Subcutaneous adipose tissue (tissue), 4 donors: ENCODE results near the gene GSS. TPM values are rescaled to one million over a fixed set of nuclear protein-coding genes. Genes with fewer than 3 reads are reported as not detected.

Experiments
- CTCF ChIP-seq: fragments of 450-650 bp; IDR thresholded peaks from one replicate; pipeline ENCODE4 v1.5.1; 2016; ENCODE audit warnings: low read depth, mild to moderate bottlenecking, control low read depth, antibody characterized with exemption, moderate library complexity
- total RNA-seq, 4 donors: library from RNA; depleted of rRNA; stranded (reverse); fragments of >200 nt; gene quantifications; one replicate each; pipeline ENCODE4 v1.1.0, GENCODE V29; 2016

GSS gene
- total RNA-seq, 4 donors from 2014 or later, result 25.4 to 42.4 (median 30.0) TPM

GRCh38 chr20:34892671-34893070 is 62.9 kb downstream of the GSS start:
- no peak for TF ChIP-seq CTCF

GRCh38 chr20:34891166-34892062 is 64.2 kb downstream of the GSS start:
- TF ChIP-seq CTCF, result no peak

DNA sequence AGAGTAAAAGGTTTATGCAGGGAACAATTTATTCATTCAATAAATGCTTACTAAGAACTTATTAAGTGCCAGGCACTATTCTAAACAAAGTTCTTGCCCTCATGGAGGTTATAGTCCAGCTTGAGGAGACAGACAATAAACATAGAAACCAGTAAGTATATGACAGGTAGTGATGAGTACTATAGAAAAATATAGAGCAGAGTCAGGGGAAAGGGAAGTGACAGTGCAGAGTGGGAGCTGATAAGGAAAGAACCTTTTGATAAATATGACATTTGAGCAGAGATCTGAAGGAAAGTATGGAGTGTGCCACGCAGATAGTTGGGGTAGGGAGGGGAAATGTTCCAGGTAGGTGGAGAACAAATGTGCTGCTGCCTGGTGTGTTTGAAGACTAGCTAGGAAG is 67.1 kb downstream of the GSS start:
- no peak for TF ChIP-seq CTCF

GRCh38 chr20:34887023-34887422 is 68.6 kb downstream of the GSS start:
- TF ChIP-seq CTCF, result no peak

GRCh38 chr20:34886122-34886521 is 69.5 kb downstream of the GSS start:
- TF ChIP-seq CTCF, result no peak

DNA sequence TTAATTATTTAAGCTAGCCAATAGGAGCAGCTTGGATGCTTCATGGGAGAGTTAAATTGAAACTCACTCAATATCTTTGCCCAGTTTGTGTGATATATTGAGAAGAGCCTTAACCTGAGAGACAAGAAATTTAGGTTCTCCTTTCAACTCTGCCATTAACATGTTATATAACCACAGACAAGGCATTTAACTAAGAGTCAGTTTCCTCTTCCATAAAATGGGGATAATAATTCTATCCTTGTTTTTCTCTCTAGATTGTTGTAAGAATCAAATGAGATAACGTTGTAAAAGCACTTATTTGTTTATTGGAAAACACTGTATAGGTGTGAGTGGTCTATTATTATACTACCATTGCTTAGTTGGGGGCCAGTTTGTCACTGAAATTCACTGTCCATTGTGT is 71.3 kb downstream of the GSS start:
- TF ChIP-seq CTCF, result no peak

DNA sequence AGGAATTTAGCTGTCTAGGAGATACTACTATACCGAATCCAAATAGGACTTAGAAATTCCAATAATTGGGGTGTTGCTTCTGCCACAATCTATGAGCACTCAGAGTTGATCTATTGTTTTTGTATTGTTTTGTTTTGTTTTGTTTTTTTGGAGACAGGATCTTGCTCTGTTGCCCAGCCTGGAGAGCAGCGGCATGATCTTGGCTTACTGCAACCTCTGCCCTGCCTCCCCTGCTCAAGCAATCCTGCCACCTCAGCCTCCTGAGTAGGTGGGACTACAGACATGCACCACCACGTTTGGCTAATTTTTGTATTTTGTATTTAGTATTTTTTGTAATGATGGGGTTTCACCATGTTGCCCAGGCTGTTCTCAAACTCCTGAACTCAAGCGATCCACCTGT is 71.8 kb downstream of the GSS start:
- no peak for TF ChIP-seq CTCF
